Inferior parietal cortex (tissue), 1 donor: ENCODE data around the gene DMRTC2.

Experiments used
- DNase-seq: peaks from one replicate; pipeline ENCODE4 v3.0.0-alpha.2; 2016; ENCODE audit errors: extremely low spot score

The DMRTC2 gene

GRCh38 chr19:41847351-41848105, 2.7 kb downstream of the DMRTC2 start:
- DNase-seq, result no peak

GRCh38 chr19:41848666-41849065, 3.8 kb downstream of the DMRTC2 start:
- DNase-seq, result no peak

- DNase-seq, result no peak
Measured at GRCh38 chr19:41849067-41849466, 4.2 kb downstream of the DMRTC2 start.

GRCh38 chr19:41850381-41850780, 5.5 kb downstream of the DMRTC2 start:
- no peak for DNase-seq

- no peak for DNase-seq
Measured at GRCh38 chr19:41851456-41851855, 6.6 kb downstream of the DMRTC2 start.

GRCh38 chr19:41853344-41853743, 8.5 kb downstream of the DMRTC2 start:
- no peak for DNase-seq

- DNase-seq, result no peak
Measured at GRCh38 chr19:41853768-41854167, 8.9 kb downstream of the DMRTC2 start.

GRCh38 chr19:41859213-41859617, 14.4 kb downstream of the DMRTC2 start:
- DNase-seq, result no peak

GRCh38 chr19:41859618-41860418, 15.0 kb downstream of the DMRTC2 start, which contains the start of gene RPS19:
RPS19 (plus strand) TSS chr19:41860255; CDS start chr19:41860775, 520 bp downstream.
- peak; percentile 100 for DNase-seq

GRCh38 chr19:41860419-41861115, 15.7 kb downstream of the DMRTC2 start:
- DNase-seq, result no peak

GRCh38 chr19:41861116-41861768, 16.4 kb downstream of the DMRTC2 start:
- DNase-seq, result no peak

GRCh38 chr19:41861846-41862245, 17.0 kb downstream of the DMRTC2 start:
- DNase-seq, result no peak

GRCh38 chr19:41862445-41862986, 17.7 kb downstream of the DMRTC2 start:
- no peak for DNase-seq

- no peak for DNase-seq
Measured at GRCh38 chr19:41863209-41863931, 18.5 kb downstream of the DMRTC2 start.

GRCh38 chr19:41864374-41864773, 19.5 kb downstream of the DMRTC2 start:
- DNase-seq, result no peak

GRCh38 chr19:41866284-41866683, 21.4 kb downstream of the DMRTC2 start:
- no peak for DNase-seq

- DNase-seq, result no peak
Measured at GRCh38 chr19:41868120-41868988, 23.5 kb downstream of the DMRTC2 start.

GRCh38 chr19:41868989-41869300, 24.1 kb downstream of the DMRTC2 start:
- no peak for DNase-seq

GRCh38 chr19:41869374-41869955, 24.6 kb downstream of the DMRTC2 start:
- DNase-seq, result no peak

GRCh38 chr19:41870401-41870873, 25.6 kb downstream of the DMRTC2 start:
- DNase-seq, result no peak
